Urothelium cell line (cell line): Measurements from ENCODE around the gene MND1.
"Not testable (repeated sequence)": the region's sequence is repeated elsewhere in the genome, so short reads cannot be mapped to it uniquely, and the experiment has no call there.

Experiments used
- DNase-seq: peaks from one replicate; pipeline ENCODE4 v3.0.0; 2011; ENCODE audit warnings: low spot score, mixed read lengths
- FAIRE-seq: peaks from 2 replicates; lab custom pipeline; 2011; peaks lifted over from hg19 to GRCh38; lab: Jason Lieb, UNC

The MND1 gene

GRCh38 chr4:153438916-153439756 lies 94.6 kb downstream of the MND1 start:
- DNase-seq (no peak), FAIRE-seq (no peak)

DNA sequence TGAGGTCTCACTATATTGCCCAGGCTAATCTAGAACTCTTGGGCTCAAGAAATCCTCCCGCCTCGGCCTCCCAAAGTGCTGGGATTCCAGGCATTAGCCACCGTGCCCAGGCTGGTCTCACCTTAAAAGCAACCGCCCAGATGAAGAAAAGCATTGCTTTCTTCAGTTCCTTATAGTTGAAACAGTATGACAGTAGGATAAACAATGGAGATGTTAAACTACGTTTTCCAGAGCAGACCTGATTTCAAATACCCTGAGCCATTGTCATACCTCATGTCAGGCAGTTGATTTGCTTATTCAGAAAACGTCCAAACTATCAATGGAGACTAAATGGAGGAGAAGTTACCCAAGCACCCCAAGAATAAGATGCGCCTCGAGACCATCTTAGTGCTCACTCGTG lies 95.3 kb downstream of the MND1 start:
- DNase-seq (no peak), FAIRE-seq (no peak)

DNA sequence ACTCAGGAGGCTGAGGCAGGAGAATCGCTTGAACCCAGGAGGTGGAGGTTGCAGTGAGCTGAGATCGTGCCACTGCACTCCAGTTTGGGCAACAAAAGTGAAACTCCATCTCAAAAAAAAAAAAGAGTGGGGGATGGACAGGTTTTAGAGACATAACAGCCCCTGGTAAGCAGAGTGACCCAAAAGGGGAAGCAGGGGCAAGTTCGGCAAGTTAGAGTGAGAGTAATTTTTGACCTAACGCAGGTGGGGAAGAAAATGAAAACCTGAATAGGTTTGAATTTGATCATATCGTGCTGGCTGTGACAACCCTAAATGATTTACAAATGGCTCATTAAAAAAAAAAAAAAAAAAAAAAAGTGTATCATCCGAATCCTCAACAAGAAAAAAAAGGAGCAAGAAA lies 96.0 kb downstream of the MND1 start:
- DNase-seq (no peak), FAIRE-seq (no peak)

GRCh38 chr4:153447175-153447905 lies 102.9 kb downstream of the MND1 start:
- DNase-seq: no peak
- FAIRE-seq: no peak

DNA sequence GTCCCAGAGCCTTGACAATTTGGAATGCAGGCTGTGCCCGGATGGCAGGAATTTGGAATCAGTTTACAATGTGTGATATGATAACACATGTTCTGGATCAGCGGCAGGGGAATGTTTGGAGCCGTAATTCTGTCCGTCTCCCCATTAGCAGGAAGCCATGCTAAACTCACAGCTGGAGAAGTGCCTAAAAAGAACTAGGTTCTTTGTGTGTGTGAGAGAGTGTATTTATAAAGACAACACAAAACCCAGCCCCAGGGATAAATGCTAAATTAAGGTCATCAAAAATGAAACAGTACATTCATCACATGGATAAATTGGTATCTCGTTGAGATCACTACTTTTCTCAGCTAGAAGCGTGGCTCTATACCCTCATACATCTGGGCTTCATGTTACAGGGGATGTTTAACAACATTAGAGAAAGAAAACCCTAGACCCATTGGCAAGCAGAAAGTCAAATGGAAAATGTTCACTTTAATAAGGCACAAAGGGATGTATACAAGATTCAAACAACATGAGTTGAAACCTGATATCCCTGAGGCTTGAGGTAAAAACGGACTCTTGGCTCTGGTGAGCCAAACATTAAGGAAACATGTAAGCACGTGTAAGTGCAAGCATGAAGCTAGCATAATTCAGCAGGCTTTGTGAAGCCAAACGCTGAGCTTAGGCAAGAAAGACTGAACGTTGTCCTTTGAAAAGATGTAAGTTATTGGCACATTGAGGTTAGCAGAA lies 103.7 kb downstream of the MND1 start:
- no peak for DNase-seq
- FAIRE-seq: no peak

GRCh38 chr4:153449338-153449737 lies 104.8 kb downstream of the MND1 start:
- DNase-seq: no peak
- FAIRE-seq: no peak

DNA sequence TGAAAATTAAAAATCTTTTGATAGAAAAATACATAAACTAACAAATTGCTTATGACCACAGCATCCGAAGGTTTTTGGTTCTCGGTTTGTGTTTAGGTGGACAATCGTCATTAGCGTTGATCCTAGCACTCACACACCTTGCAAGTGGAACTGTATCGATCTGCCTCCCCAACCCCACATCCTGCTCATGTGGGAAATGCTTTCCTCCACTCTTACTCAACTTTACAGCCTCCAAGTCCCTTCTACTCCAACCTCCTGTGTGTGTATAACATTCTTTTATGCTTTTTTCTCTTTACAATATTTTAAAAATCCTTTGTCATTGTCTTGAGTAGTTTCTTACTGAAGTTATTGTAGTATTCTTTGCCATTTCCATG lies 106.0 kb downstream of the MND1 start:
- FAIRE-seq (no peak), DNase-seq (no peak)

GRCh38 chr4:153451145-153451544 lies 106.7 kb downstream of the MND1 start:
- DNase-seq, FAIRE-seq: not testable (repeated sequence)

DNA sequence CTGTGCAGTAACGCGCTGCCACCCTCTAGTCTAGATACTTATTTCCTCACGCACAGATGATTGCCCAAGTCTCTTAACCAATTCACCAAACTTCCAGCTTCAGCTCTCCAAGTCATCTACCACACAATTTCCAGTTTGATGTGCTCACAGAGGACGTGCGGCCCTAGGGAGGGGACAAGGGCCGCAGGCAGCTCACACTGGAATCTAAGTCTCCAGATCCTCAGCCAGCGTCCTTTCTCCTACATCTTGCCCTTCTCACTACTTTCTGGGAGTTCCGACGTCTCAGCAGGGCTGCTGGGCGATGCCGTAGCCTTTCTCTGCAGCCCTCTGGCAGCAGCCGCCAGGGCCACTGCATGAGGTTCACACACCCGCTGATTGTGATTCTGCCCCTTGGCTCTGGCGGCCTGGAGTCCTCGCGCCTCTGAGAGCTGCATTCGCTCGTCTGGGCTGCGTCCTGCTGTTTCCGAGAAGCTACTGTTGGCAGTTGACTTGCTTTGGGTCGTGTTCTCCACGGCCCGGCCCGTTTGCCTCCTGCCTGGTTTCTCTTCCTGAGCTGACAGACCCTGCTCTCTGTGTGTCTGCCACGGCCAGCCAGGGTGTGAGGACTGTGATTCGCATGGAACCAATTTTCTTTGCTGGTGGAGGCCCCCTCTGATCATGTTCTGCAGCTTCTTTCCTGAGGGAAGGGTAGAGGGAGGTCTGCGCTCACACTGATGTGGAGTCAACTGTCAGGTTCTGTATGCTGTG lies 107.6 kb downstream of the MND1 start:
- FAIRE-seq (no peak), DNase-seq (no peak)

GRCh38 chr4:153452658-153453378 lies 108.3 kb downstream of the MND1 start:
- FAIRE-seq (no peak), DNase-seq (no peak)

GRCh38 chr4:153453402-153453801 lies 108.9 kb downstream of the MND1 start:
- DNase-seq: no peak
- FAIRE-seq: no peak

DNA sequence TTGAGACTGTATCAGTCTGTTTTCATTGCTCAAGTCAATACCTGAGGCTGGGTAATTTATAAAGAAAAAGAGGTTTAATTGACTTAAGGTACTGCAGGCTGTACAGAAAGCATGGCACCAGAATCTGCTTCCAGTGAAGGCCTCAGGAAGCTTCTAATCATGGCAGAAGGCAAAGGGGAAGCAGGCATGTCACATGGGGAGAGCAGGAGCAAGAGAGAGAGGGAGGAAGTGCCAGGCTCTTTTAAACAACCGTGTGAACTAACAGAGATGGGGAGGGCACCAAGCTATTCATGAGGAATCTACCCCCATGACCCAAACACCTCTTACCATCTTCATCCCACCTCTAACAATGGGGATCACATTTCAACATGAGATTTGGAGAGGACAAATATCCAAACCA lies 114.5 kb downstream of the MND1 start:
- DNase-seq (no peak), FAIRE-seq (no peak)

GRCh38 chr4:153461549-153461948 lies 117.1 kb downstream of the MND1 start:
- DNase-seq, FAIRE-seq: not testable (repeated sequence)

DNA sequence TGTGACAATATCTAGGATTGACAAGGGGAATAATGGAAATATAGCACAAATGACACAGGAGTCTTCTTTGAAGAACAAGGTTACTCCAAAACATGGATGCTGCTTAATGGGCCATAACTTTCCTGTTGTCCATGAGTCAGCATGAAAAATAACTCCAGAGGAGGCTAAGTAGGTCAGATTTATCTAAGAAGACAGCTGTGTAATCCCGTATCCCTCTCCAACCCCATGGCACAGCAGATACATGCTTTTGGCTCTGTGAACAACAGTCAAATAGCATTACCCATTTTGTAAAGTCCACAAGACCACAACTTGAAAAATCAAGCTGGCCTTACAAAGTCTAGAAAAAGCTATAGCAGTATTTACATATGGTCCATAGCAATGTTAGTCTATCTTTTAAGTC lies 119.6 kb downstream of the MND1 start:
- DNase-seq (no peak), FAIRE-seq (no peak)
